Ovary (tissue), 9 donors: ENCODE measurements around the gene CCNQ. TPM values are rescaled to one million over a fixed set of nuclear protein-coding genes. Genes with fewer than 3 reads are reported as not detected.

Experiments
- DNase-seq, 5 donors: peaks; one replicate each; pipeline ENCODE4 v3.0.0-alpha.2; 2019 to 2020
- H3K27ac ChIP-seq, 2 donors: fragments of 200-600 bp; one replicate each; pipeline versions ENCODE4 v1.5.1 to v1.8.0; 2019 to 2022
- H3K27me3 ChIP-seq: fragments of 200-600 bp; one replicate; pipeline ENCODE4 v1.8.0; 2022
- H3K36me3 ChIP-seq: fragments of 200-600 bp; sonication (generic); one replicate; pipeline ENCODE4 v1.5.1; 2019
- H3K4me1 ChIP-seq: one replicate; pipeline ENCODE4 v1.8.1; 2013; ENCODE audit warnings: mild to moderate bottlenecking, moderate library complexity; ENCODE audit not compliant: insufficient read depth
- H3K4me3 ChIP-seq: fragments of 200-600 bp; sonication (generic); one replicate; pipeline ENCODE4 v1.5.1; 2017
- H3K9me3 ChIP-seq, 2 donors: fragments of 200-600 bp in 1 of 2; sonication (generic) in 1 of 2; one replicate each; pipeline versions ENCODE4 v1.5.1 to v1.8.1; 2013 to 2019; ENCODE audit warnings: mild to moderate bottlenecking in 1 of 2, moderate library complexity in 1 of 2
- EP300 ChIP-seq: sonication (generic); formaldehyde crosslinking; IDR thresholded peaks from one replicate; pipeline ENCODE4 v1.6.1; 2017; ENCODE audit warnings: antibody characterized with exemption
- POLR2A ChIP-seq: fragments of 450-650 bp; IDR thresholded peaks from one replicate; pipeline ENCODE4 v1.6.1; 2017; ENCODE audit warnings: antibody characterized with exemption, mild to moderate bottlenecking, moderate library complexity
- WGBS, 3 donors: extraction: QIAGEN DNeasy Blood & Tissue Kit in 1 of 3; methylation state at CpG; one replicate each; pipeline versions ENCODE4 v1.1.5 to v1.1.7; 2013 to 2017; 5-methylcytosine and 5-hydroxymethylcytosine counted together
- intact Hi-C, 4 donors: fragments of 100-400 bp; cut with DNase I; formaldehyde crosslinking; loops; one replicate each; pipeline versions ENCODE4 v1.11.0 to v1.15.1; 2022 to 2023
- polyA plus RNA-seq, 2 donors: library from polyadenylated mRNA; stranded (reverse); fragments of 200-250 nt in 1 of 2; fragments of 350-450 nt in 1 of 2; fragmentation: Illumina TruSeq in 1 of 2; extraction: RNeasy Lipid Tissue Mini Kit (QIAGEN cat#74804) in 1 of 2; gene quantifications; one replicate each; pipeline ENCODE4 v1.2.3, GENCODE V29; 2013 to 2014
- total RNA-seq, 7 donors: library from RNA; depleted of rRNA in 2 of 7; stranded (reverse); fragments of >200 nt in 2 of 7; fragmentation: NEBNext Ultra II Directional in 3 of 7; extraction: Animal tissue kit (Norgen Biotek cat#: 25700) in 3 of 7; gene quantifications; one replicate each; pipeline versions ENCODE4 v1.1.0 to v1.2.4, GENCODE V29; 2016 to 2023
- TF ChIP-seq, protein P1 (sequence below), 3 donors: fragments of 450-650 bp in 2 of 3; fragments of 200-600 bp in 1 of 3; IDR thresholded peaks; one replicate each; pipeline versions ENCODE4 v1.5.1 to v1.8.0; 2016 to 2022; ENCODE audit warnings: antibody characterized with exemption in 3 of 3, mild to moderate bottlenecking in 1 of 3
- donor health status: DM: no; HTN: no; CAD: no; lungs with moderate emphysema.
- donor health status: DM: no; HTN: no; CAD: no.
- donor health status: Bipolar disorder and iron deficiency.
- donor health status: DM: yes; HTN: yes; CAD: no.
- donor health status: DM: no; HTN: no; CAD: no.
- donor health status: DM: yes; HTN: yes; CAD: no.

The CCNQ gene
- total and polyA plus RNA-seq, 9 donors, result 15.5 to 23.8 (median 19.3) TPM

DNA sequence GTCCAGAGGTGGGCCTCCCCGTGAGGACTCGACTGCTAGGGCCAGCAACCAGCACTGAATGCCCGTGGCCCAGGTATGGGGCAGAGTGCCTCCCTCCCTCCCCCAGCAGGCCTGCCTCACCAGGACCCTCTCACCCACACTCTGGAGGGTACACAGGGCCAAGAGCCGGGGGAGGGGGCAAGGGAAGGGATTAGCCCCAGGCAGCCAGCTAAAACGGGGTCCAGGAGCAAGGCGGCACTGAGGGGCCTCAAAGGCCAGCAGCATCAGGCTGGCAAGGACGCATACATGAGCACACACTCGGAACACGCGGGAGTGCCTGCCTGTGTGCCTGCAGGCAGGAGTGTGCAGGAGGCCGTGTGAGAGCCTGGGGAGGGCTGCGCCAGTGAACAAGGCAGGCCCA is 29.7 kb upstream of the CCNQ start:
- intact Hi-C loops, result no loop called here
- Histone ChIP-seq H3K36me3 (no peaks in the 10 kb centered on the region), H3K27me3 (no peaks in the 10 kb centered on the region), H3K9me3 (no peaks in the 10 kb centered on the region), H3K27ac (no peak overlapping the region), H3K4me3 (no peak overlapping the region), H3K4me1 (peaks cover 1% of the 10 kb centered on the region)
- 83 to 89% (median 84%) methylated on average over 12 of the region's 12 CpGs for WGBS, 3 donors
- TF ChIP-seq POLR2A (no peak), EP300 (no peak)
- TF ChIP-seq, protein P1, sequence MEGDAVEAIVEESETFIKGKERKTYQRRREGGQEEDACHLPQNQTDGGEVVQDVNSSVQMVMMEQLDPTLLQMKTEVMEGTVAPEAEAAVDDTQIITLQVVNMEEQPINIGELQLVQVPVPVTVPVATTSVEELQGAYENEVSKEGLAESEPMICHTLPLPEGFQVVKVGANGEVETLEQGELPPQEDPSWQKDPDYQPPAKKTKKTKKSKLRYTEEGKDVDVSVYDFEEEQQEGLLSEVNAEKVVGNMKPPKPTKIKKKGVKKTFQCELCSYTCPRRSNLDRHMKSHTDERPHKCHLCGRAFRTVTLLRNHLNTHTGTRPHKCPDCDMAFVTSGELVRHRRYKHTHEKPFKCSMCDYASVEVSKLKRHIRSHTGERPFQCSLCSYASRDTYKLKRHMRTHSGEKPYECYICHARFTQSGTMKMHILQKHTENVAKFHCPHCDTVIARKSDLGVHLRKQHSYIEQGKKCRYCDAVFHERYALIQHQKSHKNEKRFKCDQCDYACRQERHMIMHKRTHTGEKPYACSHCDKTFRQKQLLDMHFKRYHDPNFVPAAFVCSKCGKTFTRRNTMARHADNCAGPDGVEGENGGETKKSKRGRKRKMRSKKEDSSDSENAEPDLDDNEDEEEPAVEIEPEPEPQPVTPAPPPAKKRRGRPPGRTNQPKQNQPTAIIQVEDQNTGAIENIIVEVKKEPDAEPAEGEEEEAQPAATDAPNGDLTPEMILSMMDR (IDR thresholded peaks at IDR 0.05), result no peak
- DNase-seq, result peak in 3 of 5 donors; percentile 2 to 12 (median 9)

DNA sequence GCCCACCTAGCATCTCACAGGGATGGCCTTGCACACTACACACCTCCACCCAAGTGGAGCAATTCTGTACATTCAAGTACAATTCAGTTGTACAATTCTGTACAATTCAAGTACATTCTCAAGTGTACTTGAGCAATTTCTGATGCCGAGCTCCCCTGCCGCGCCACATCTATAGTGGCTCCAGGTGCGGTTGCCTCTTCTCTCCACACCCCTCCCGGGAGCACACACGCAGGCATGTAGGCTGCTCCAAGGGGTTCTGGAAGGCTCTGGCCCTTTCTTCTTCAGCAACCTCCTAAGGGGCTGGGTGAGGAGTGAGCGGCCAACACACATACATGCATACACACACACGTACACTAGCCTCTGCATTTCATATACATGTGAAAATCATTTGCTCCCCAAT is 29.2 kb upstream of the CCNQ start:
- H3K27me3 ChIP-seq, result no peaks in the 10 kb centered on the region
- TF ChIP-seq, protein P1 (IDR thresholded peaks at IDR 0.05), result no peak
- TF ChIP-seq POLR2A (no peak), EP300 (no peak)
- DNase-seq, result peak in 1 of 5 donors; percentile 2
- no peaks in the 10 kb centered on the region for H3K9me3 ChIP-seq
- H3K36me3 ChIP-seq, result no peaks in the 10 kb centered on the region
- intact Hi-C loops, result no loop called here
- no peak overlapping the region for H3K4me3 ChIP-seq
- peaks cover 5% of the 10 kb centered on the region for H3K4me1 ChIP-seq
- 89 to 95% (median 93%) methylated on average over 8 of the region's 8 CpGs for WGBS, 3 donors
- H3K27ac ChIP-seq, result no peak overlapping the region

DNA sequence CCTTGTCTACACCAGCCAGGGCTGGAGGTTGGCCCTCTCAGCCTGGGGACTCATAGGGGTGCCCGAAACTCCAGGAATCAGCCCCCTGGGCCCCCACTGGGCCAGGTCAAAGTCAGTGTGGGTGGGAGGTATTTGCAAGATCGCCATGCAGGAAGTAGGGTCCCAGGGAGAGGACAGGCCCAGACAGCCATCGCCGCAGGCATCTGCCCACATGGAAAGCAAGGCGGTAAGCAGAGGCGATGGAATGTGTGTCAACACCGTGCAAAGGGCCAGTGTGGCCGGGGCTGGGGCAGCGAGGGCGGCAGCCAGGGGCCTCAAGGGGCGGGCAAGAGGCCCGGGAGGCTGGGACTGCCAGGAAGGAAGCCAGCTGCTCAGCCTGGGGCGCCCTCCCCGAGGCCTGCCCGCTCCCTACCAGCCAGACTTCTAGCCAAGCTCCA is 28.8 kb upstream of the CCNQ start:
- TF ChIP-seq POLR2A (no peak), EP300 (no peak)
- TF ChIP-seq, protein P1 (IDR thresholded peaks at IDR 0.05), result no peak
- H3K4me3 ChIP-seq, result no peak overlapping the region
- WGBS, 3 donors, result 78 to 88% (median 83%) methylated on average over 14 to 15 of the region's 15 CpGs
- H3K27ac ChIP-seq, result no peak overlapping the region
- H3K27me3 ChIP-seq, result no peaks in the 10 kb centered on the region
- H3K4me1 ChIP-seq, result peaks cover 7% of the 10 kb centered on the region
- H3K9me3 ChIP-seq, result no peaks in the 10 kb centered on the region
- intact Hi-C loops, result no loop called here
- H3K36me3 ChIP-seq, result no peaks in the 10 kb centered on the region
- DNase-seq, result peak in 3 of 5 donors; percentile 10 to 32 (median 20)

DNA sequence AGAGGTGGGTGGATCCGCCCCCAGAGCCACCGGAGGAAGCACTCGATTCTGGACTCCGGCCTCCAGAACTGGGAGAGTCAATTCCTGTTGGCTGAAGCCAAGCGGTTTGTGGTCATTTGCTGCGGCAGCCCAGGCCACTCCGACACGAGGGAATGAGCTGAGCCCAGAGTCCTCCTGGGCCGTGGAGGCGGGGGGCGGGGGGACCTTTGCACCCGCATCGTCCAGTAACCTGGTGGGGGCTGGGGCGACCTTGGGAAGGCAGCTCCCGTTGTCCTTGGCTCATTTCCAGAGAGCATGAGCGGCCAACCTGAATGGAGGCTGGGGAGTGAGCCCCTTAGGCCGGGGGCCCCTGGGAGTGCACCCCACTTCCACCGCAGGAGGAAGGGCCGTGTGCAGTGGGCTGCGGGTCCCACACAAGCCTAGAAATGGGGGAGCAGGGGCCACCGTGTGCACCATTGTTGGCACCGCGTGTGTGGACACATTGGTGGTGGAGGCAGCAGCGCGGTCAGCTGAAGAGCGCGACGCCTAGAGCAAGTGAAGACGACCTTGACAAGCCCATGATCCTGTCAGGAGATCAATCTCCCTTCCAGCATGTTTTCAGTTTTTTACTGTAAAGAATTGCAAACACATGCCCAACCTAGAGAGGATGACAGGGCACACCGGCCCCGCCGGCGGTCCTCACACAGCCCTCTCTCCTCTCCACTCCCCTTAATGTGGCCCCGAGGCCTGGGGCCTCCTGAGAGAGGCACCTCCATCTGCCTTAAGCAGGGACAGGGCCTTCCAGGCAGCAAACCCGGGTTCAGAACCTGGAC is 28.1 kb upstream of the CCNQ start:
- peak in 4 of 5 donors; percentile 21 to 58 (median 33) for DNase-seq
- no peak overlapping the region for H3K27ac ChIP-seq
- H3K9me3 ChIP-seq, result no peaks in the 10 kb centered on the region
- H3K36me3 ChIP-seq, result no peaks in the 10 kb centered on the region
- intact Hi-C loops, result no loop called here
- WGBS, 3 donors, result 58 to 72% (median 59%) methylated on average over 30 to 35 of the region's 35 CpGs
- no peaks in the 10 kb centered on the region for H3K27me3 ChIP-seq
- peaks cover 7% of the 10 kb centered on the region for H3K4me1 ChIP-seq
- no peak for TF ChIP-seq EP300
- TF ChIP-seq, protein P1 (IDR thresholded peaks at IDR 0.05), result no peak
- TF ChIP-seq POLR2A, result no peak
- H3K4me3 ChIP-seq, result no peak overlapping the region
